ENCODE measurements around the gene CCDC71. TPM values are rescaled to one million over a fixed set of nuclear protein-coding genes. Genes with fewer than 3 reads are reported as not detected.

The CCDC71 gene
- total RNA-seq: 10 to 100 TPM; 20.7 to 31.6 (median 26.0) TPM

- 6 to 14% methylated on average over 15 to 63 of the region's 69 CpGs for WGBS, 2 donors
- H3K36me3 ChIP-seq: peaks cover 8 to 28% (median 16%) of the 10 kb centered on the region in 4 donors
- TF ChIP-seq EP300 (IDR thresholded peaks at IDR 0.05) (no peak), POLR2AphosphoS5 (IDR thresholded peaks at IDR 0.05) (peak; percentile 65 to 92), CTCF (IDR thresholded peaks at IDR 0.05) (no peak), POLR2A (IDR thresholded peaks at IDR 0.05) (peak in 2 of 4 donors; percentile 42 to 73)
- H3K4me1 ChIP-seq: peaks cover 20 to 39% (median 23%) of the 10 kb centered on the region in 4 donors
- ATAC-seq (ENCODE audit: low FRiP score in 2 of 2) (peak; percentile 58 to 89), DNase-seq (peak; percentile 63 to 96)
- H3K27ac ChIP-seq: peak within 1 kb of the TSS; percentile 91 to 95 (median 94)
- no peaks in the 10 kb centered on the region for H3K27me3 ChIP-seq
- H3K9me3 ChIP-seq: no peaks in the 10 kb centered on the region
- H3K4me3 ChIP-seq: peak within 1 kb of the TSS; percentile 75 to 93 (median 90)
Observed at GRCh38 chr3:49165771-49166751, at the start of gene CCDC71. Gene CCDC71 (minus strand): TSS chr3:49166331. CDS start chr3:49164208, 2,123 bp downstream.

GRCh38 chr3:49213998-49214397 is 47.9 kb upstream of the CCDC71 start:
- H3K27me3 ChIP-seq: no peaks in the 10 kb centered on the region
- DNase-seq: no peak
- H3K36me3 ChIP-seq: no peaks in the 10 kb centered on the region
- no peak for ATAC-seq (ENCODE audit: low FRiP score in 2 of 2)
- H3K9me3 ChIP-seq: no peaks in the 10 kb centered on the region
- TF ChIP-seq CTCF (IDR thresholded peaks at IDR 0.05) (no peak), POLR2AphosphoS5 (IDR thresholded peaks at IDR 0.05) (no peak), POLR2A (IDR thresholded peaks at IDR 0.05) (no peak)
- peaks cover 7 to 13% (median 9%) of the 10 kb centered on the region in 4 donors for H3K4me1 ChIP-seq
- H3K4me3 ChIP-seq: no peak overlapping the region
- WGBS, 2 donors: 83 to 95% methylated on average over 2 of the region's 2 CpGs
- H3K27ac ChIP-seq: no peak overlapping the region

- no peak overlapping the region for H3K27ac ChIP-seq
- no peaks in the 10 kb centered on the region for H3K27me3 ChIP-seq
- H3K4me1 ChIP-seq: peaks cover 4 to 8% (median 7%) of the 10 kb centered on the region in 4 donors
- no peaks in the 10 kb centered on the region for H3K9me3 ChIP-seq
- no peak overlapping the region for H3K4me3 ChIP-seq
- ATAC-seq (ENCODE audit: low FRiP score in 2 of 2) (no peak), DNase-seq (peak in 1 of 2 donors; percentile 78)
- TF ChIP-seq CTCF (IDR thresholded peaks at IDR 0.05): no peak
- no peak for TF ChIP-seq POLR2A (IDR thresholded peaks at IDR 0.05)
- TF ChIP-seq EP300 (IDR thresholded peaks at IDR 0.05): no peak
- no peak for TF ChIP-seq POLR2AphosphoS5 (IDR thresholded peaks at IDR 0.05)
- no peaks in the 10 kb centered on the region for H3K36me3 ChIP-seq
- 95 to 100% methylated on average over 3 to 15 of the region's 15 CpGs for WGBS, 2 donors
Observed at GRCh38 chr3:49213541-49213943, 47.4 kb upstream of the CCDC71 start.

- peaks cover 0 to 8% (median 5%) of the 10 kb centered on the region in 4 donors for H3K4me1 ChIP-seq
- no peak for ATAC-seq (ENCODE audit: low FRiP score in 2 of 2)
- H3K36me3 ChIP-seq: no peaks in the 10 kb centered on the region
- DNase-seq: no peak
- H3K4me3 ChIP-seq: peak overlapping the region in 3 of 4 donors; percentile 35 to 48 (median 40)
- no peaks in the 10 kb centered on the region for H3K9me3 ChIP-seq
- WGBS, 2 donors: 75 to 87% methylated on average over 9 to 15 of the region's 15 CpGs
- H3K27me3 ChIP-seq: peaks cover 0 to 4% (median 0%) of the 10 kb centered on the region in 4 donors
- peak overlapping the region in 3 of 4 donors; percentile 4 to 69 (median 63) for H3K27ac ChIP-seq
- TF ChIP-seq EP300 (IDR thresholded peaks at IDR 0.05) (no peak), POLR2AphosphoS5 (IDR thresholded peaks at IDR 0.05) (no peak), POLR2A (IDR thresholded peaks at IDR 0.05) (no peak), CTCF (IDR thresholded peaks at IDR 0.05) (no peak)
Observed at GRCh38 chr3:49199900-49200281, 33.8 kb upstream of the CCDC71 start.
